ENCODE results near the gene LUC7L. TPM values are rescaled to one million over a fixed set of nuclear protein-coding genes. Genes with fewer than 3 reads are reported as not detected.
"Not testable (repeated sequence)": the region's sequence is repeated elsewhere in the genome, so short reads cannot be mapped to it uniquely, and the experiment has no call there.

Gene LUC7L
- total RNA-seq, 4 donors from 2014 or later, result 52.7 to 115 (median 76.8) TPM

GRCh38 chr16:242281-242680 is 13.0 kb upstream of the LUC7L start:
- ATAC-seq (ENCODE audit: low FRiP score) (no peak), DNase-seq (ENCODE audit: low spot score) (no peak)
- TF ChIP-seq CTCF (IDR thresholded peaks at IDR 0.05), result no peak

- DNase-seq (ENCODE audit: low spot score) (no peak), ATAC-seq (ENCODE audit: low FRiP score) (no peak)
- TF ChIP-seq CTCF (IDR thresholded peaks at IDR 0.05), result no peak
Observed at GRCh38 chr16:240559-240958, 11.3 kb upstream of the LUC7L start.

- no peak for DNase-seq (ENCODE audit: low spot score)
- no peak for TF ChIP-seq CTCF (IDR thresholded peaks at IDR 0.05)
- ATAC-seq (ENCODE audit: low FRiP score), result no peak
Observed at GRCh38 chr16:239948-240277, 10.7 kb upstream of the LUC7L start.

- no peak for TF ChIP-seq CTCF (IDR thresholded peaks at IDR 0.05)
- ATAC-seq (ENCODE audit: low FRiP score) (peak; percentile 92), DNase-seq (ENCODE audit: low spot score) (peak; percentile 91)
Observed at GRCh38 chr16:234468-235305, 5.4 kb upstream of the LUC7L start, which contains the start of gene FAM234A. Gene FAM234A, plus strand, starts transcription at chr16:234821. Its CDS starts 19,593 bp downstream, at chr16:254414.

GRCh38 chr16:230949-231348 is 1.7 kb upstream of the LUC7L start:
- TF ChIP-seq CTCF (IDR thresholded peaks at IDR 0.05), result no peak
- DNase-seq (ENCODE audit: low spot score) (no peak), ATAC-seq (ENCODE audit: low FRiP score) (no peak)

GRCh38 chr16:230351-230750 is 1.1 kb upstream of the LUC7L start:
- not testable (repeated sequence) for ATAC-seq (ENCODE audit: low FRiP score); DNase-seq (ENCODE audit: low spot score)

- ATAC-seq (ENCODE audit: low FRiP score), result no peak
- DNase-seq (ENCODE audit: low spot score), result no peak
- TF ChIP-seq CTCF (IDR thresholded peaks at IDR 0.05), result no peak
Observed at GRCh38 chr16:229731-230281, 557 bp upstream of the LUC7L start.

Data from omental fat pad (tissue), 4 donors.